GM20431 (cell line): ENCODE data around the gene DHRS11.

Experiments
- in situ Hi-C: fragments of 300-500 bp; cut with MseI, MboI; formaldehyde crosslinking; loops from one replicate; pipeline ENCODE4 v1.15.0; 2020; ENCODE audit warnings: low sequenced_read_pairs; ENCODE audit not compliant: unreplicated experiment

Gene DHRS11

GRCh38 chr17:36592716-36593321 lies 1.1 kb downstream of the DHRS11 start:
- in situ Hi-C loops, result no loop called here

DNA sequence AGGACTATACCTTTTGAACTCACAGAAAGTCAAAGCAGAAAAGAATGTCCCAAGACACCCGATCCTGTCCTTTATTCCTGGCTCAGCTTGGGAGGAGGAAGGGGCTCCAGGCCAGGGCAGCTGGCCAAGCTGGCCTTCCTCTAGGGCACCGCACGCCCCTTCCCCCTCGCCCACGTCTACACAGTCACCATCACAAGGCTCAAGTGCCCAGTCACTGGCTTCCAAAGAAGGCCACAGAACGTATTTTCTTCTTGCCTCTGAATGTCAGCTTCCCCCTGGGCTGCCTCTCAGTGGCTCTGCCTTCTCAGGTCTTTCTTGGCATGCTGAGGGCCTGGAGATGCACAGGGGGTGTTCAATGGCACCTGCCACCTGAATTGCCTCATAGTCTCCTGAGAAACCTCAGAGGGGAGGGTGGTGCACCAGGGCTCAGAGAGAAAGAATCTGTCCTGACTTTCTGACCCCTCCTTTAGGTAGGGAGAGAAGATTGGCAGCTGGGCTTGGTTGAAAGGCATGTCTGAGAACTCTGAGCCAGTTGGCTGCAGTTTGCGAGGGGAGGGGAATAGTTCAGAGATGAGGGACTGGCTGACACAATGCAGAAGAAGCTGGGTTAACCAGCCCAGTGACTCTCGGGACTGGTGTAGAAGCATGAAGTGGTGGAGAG lies 2.1 kb downstream of the DHRS11 start:
- in situ Hi-C loops, result no loop called here

DNA sequence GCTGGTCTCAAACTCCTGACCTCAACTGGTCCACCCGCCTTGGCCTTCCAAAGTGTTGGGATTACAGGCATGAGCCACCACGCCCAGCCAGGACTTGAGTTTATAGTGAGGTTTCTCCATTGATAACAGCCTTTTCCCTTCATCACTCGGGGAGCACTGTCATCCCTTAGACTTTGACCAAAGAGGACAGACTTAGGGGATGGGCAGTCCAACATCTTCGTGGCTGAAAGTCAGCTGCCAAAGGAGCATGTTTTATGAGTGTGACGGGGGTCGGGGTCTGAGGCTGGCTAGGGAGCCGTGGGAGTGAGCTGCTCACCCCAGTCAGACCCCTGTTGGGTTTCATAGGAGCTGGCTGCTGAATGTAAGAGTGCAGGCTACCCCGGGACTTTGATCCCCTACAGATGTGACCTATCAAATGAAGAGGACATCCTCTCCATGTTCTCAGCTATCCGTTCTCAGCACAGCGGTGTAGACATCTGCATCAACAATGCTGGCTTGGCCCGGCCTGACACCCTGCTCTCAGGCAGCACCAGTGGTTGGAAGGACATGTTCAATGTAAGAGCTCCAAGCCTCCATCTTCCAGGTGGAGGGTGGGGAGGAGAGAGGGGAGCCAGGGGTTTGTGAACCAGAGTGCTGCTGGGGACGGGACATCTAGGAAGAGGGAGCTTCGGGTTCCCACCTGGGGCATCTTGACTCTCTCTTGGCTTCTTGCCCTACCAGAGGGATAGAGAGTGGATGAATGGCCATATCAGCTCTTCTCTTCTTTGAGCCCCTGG lies 3.1 kb downstream of the DHRS11 start:
- in situ Hi-C loops, result no loop called here

DNA sequence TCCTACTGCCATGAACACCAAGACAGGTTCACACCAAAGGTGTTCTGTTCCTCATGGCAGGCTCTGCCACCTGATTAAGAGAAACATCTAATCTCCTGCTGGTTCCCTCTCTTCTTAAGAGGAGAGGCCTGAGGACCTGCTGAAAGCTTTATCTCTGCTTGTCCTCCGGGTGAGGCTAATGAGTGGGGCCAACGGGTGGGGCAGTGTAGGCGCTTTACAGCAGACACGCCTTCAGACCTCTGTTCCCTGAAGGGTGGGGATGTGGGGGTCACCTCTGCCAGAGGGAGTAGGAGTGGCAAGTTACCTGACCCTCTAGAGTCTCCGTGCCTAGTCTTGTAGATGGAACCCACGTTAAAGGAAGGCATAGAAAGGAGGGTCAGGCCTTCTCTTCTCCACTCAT lies 5.5 kb downstream of the DHRS11 start:
- in situ Hi-C loops, result no loop called here

- in situ Hi-C loops, result no loop called here
Observed at GRCh38 chr17:36597866-36598777, 6.4 kb downstream of the DHRS11 start.

- in situ Hi-C loops, result no loop called here
Observed at GRCh38 chr17:36598951-36599401, 7.3 kb downstream of the DHRS11 start.

DNA sequence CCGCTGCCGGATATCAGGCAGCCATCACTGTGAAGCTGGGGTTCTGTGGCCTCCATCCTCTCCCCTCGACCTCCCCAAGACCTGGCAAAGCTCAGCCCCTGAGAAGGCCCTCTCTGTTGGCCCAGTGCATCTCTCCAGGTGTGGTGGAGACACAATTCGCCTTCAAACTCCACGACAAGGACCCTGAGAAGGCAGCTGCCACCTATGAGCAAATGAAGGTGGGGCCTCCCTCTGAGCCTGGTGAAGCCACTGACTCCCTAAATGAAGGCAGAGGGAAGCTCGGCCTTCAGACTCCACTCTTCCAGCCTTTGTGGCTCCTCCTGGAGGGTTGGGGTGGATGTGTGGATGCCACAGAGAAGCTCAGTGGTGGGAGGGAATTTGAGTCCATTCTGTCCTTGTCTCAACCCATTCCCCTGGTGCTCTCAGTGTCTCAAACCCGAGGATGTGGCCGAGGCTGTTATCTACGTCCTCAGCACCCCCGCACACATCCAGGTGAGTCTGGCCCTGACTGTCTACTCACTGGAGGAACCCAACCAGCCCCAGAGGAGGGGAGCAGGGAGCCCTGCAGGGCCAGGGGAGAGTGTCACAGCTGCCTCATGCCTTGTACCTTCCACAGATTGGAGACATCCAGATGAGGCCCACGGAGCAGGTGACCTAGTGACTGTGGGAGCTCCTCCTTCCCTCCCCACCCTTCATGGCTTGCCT lies 8.0 kb downstream of the DHRS11 start:
- in situ Hi-C loops, result loop anchor here (25.0 kb wide), 1 partner anchor 788 kb away; the partner anchor contains the start of gene C17orf78

GRCh38 chr17:36600465-36600864 lies 8.8 kb downstream of the DHRS11 start:
- in situ Hi-C loops, result loop anchor here (25.0 kb wide), 1 partner anchor 787 kb away; the partner anchor contains the start of gene C17orf78

GRCh38 chr17:36600936-36601302 lies 9.2 kb downstream of the DHRS11 start:
- in situ Hi-C loops, result loop anchor here (25.0 kb wide), 1 partner anchor 786 kb away; the partner anchor contains the start of gene C17orf78

DNA sequence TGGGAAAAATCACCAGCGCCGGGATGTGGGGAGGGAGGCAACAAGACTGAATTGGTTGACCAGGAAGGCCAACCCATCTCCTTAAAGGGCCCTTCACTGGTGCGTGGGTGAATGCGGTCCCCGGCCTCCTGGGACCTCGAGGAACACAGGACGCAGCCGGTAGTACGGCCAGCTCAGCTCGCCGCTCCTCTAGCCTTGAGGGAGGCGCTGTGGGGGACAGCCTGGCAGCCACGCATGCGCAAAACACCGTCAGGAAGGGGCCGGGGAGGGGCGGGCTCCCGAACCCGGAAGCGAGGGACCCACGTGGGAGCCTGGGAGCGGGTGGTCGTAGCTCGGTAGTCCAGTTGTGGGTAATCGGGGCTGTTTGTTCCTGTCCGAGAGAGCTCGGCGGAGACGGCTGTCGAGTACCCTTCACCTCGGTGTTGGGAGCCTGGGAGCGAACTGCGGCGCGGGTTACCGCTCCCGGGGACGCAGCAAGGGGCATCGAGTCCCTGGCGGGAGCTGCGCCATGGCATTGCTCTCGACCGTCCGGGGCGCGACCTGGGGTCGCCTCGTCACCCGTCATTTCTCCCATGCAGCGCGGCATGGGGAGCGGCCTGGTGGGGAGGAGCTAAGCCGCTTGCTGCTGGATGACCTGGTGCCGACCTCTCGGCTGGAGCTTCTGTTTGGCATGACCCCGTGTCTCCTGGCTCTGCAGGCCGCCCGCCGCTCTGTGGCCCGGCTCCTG lies 9.8 kb downstream of the DHRS11 start, which contains the start of gene MRM1:
Gene MRM1 (plus strand): TSS at position 281 of the 727 bp plus-strand sequence. CDS start 228 bp downstream, at position 509.
- in situ Hi-C loops, result loop anchor here (25.0 kb wide), 1 partner anchor 786 kb away; the partner anchor contains the start of gene C17orf78

GRCh38 chr17:36602030-36602748 lies 10.5 kb downstream of the DHRS11 start:
- in situ Hi-C loops, result loop anchor here (25.0 kb wide), 1 partner anchor 785 kb away; the partner anchor contains the start of gene C17orf78

GRCh38 chr17:36602924-36603384 lies 11.3 kb downstream of the DHRS11 start:
- in situ Hi-C loops, result loop anchor here (25.0 kb wide), 1 partner anchor 784 kb away; the partner anchor contains the start of gene C17orf78

DNA sequence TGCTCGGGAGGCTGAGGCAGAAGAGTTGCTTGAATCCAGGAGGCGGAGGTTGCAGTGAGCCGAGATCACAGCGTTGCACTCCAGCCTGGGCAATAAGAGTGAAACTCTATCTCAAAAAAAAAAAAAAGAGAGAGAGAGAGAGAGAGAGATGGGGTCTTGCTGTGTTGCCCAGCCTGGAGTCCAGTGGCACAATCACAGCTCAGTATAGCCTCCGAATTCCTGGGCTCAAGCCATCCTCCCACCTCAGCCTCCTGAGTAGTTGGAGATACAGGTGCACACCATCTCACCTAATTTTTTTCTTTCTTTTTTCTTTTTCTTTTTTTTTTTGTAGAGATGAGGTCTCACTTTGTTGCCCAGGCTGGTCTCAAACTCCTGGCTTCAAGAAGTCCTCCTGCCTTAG lies 13.3 kb downstream of the DHRS11 start:
- in situ Hi-C loops, result loop anchor here (25.0 kb wide), 1 partner anchor 782 kb away; the partner anchor contains the start of gene C17orf78

DNA sequence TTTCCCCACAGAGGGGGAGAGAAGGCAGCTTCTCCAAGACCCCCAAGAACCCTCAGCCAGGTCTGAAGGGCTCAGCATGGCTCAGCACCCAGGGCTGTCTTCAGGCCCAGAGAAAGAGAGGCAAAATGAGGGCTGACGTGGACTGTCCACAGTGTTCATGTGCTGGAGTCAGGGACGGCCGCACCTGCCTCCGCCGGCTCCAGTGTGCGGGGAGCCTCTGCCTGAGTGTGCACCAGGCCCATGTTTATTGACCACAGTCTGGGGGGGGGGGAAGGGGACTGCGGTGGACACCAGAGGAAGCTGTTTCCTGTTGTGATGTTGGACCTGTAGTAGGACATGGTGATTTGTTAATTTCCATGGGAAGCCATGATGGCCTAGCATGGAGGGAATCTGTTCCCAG lies 16.6 kb downstream of the DHRS11 start:
- in situ Hi-C loops, result loop anchor here (25.0 kb wide), 1 partner anchor 779 kb away; the partner anchor contains the start of gene C17orf78

DNA sequence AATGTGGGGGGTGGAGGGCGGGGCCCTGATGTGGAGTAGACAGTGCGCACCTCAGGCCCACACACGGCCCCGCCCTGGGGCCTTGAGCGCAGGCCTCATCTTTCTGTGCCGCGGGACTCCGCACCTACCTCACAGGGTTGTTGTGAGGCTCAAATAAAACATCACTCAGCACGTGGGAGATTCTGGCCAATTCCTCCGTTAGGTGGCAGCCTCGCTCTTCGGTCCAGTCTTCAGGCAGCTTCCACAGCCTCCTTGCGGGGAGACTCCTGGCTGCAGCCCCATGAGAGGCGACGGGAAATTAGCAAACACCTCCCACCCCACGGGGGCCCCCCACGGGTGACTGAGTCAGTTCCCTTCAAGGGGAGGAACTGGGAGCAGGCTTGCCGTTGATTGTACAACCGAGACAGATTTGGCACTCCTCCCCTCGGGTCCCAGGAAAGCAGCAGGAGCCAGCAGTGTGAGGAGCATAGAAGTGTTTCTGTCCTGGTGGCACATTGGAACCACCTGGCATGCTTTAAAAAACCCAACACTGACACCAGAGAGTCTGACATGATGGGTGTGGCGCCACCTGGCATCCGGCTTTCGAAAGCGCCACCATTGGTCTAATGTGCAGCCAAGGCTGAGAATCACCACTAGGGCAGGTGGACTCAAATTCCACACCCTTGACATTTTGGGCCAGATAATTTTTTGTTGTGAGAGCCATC lies 17.3 kb downstream of the DHRS11 start:
- in situ Hi-C loops, result loop anchor here (25.0 kb wide), 1 partner anchor 778 kb away; the partner anchor contains the start of gene C17orf78

DNA sequence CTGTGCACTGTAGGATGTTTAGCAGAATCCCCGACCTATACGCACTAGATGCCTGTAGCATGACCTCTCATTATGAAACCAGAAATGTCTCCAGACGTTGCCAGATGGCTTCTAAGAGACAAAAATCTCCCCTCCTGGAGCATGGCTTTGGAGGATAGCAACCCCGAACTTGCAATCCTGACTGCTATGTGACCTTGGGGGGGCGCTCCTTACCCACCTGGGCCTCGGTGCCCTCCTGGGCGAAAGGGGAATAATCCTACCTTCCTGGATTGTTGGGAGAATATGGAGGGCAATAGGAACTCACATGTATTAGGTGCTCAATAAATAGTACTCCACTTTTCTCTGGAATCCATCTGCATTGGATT lies 17.8 kb downstream of the DHRS11 start:
- in situ Hi-C loops, result loop anchor here (25.0 kb wide), 1 partner anchor 778 kb away; the partner anchor contains the start of gene C17orf78

GRCh38 chr17:36610474-36610873 lies 18.8 kb downstream of the DHRS11 start:
- in situ Hi-C loops, result loop anchor here (25.0 kb wide), 1 partner anchor 777 kb away; the partner anchor contains the start of gene C17orf78
